AG04450 (cell line): ENCODE results near the gene SEMA4D. TPM values are rescaled to one million over a fixed set of nuclear protein-coding genes. Genes with fewer than 3 reads are reported as not detected.

Experiments
- CTCF ChIA-PET: fragments of 300-600, 350-600 bp; formaldehyde crosslinking; extraction: SDS; loops from one replicate; lab custom pipeline; 2022; ENCODE audit warnings: antibody characterized with exemption, inconsistent platforms; lab: Charles Lee
- POLR2A ChIA-PET: fragments of 350-600 bp; formaldehyde crosslinking; extraction: SDS; loops from one replicate; lab custom pipeline; 2021; ENCODE audit warnings: antibody characterized with exemption, inconsistent platforms; lab: Yijun Ruan, JAX
- DNase-seq: peaks from one replicate; pipeline ENCODE4 v3.0.0-alpha.2; 2011; ENCODE audit warnings: low read depth, low spot score
- H3K27ac ChIP-seq: one replicate; pipeline ENCODE4 v1.5.1; 2012; ENCODE audit warnings: low read depth, low read length, control low read depth
- H3K27me3 ChIP-seq: one replicate; pipeline ENCODE4 v1.6.0; 2012; ENCODE audit warnings: low read length; ENCODE audit not compliant: control insufficient read depth, insufficient read depth
- H3K4me3 ChIP-seq: 2 replicates; pipeline ENCODE4 v1.5.1; 2011; ENCODE audit warnings: mild to moderate bottlenecking, low read depth, low read length, control low read depth
- H3K9me3 ChIP-seq: 2 replicates; pipeline ENCODE4 v1.5.1; 2012; ENCODE audit warnings: low read length; ENCODE audit not compliant: control insufficient read depth, insufficient read depth
- CTCF ChIP-seq: IDR thresholded peaks from 2 replicates; pipeline ENCODE4 v1.5.1; 2011; ENCODE audit warnings: low read depth, low read length, control low read depth, inconsistent platforms
- polyA plus RNA-seq: library from polyadenylated mRNA; depleted of rRNA; stranded (reverse); fragments of >200 nt; gene quantifications from 2 replicates; pipeline ENCODE4 v1.2.3, GENCODE V29; 2011

Gene SEMA4D
- polyA plus RNA-seq, 1 experiment, result 2.8 TPM

GRCh38 chr9:89529243-89530035, 31.5 kb upstream of the SEMA4D start:
- Histone ChIP-seq H3K27me3 (peaks cover 4% of the 10 kb centered on the region), H3K4me3 (no peak overlapping the region), H3K27ac (no peak overlapping the region), H3K9me3 (no peaks in the 10 kb centered on the region; the same call in 1 of the 2 replicates)
- no peak for TF ChIP-seq CTCF
- POLR2A ChIA-PET, result no interaction called here
- CTCF ChIA-PET, result interaction anchor here (3.2 kb wide), 1 partner anchor 20 kb away, joined by 20 read pairs; no protein-coding TSS in a partner anchor
- no peak for DNase-seq

GRCh38 chr9:89528540-89528939, 30.6 kb upstream of the SEMA4D start:
- TF ChIP-seq CTCF, result no peak
- Histone ChIP-seq H3K9me3 (no peaks in the 10 kb centered on the region; the same call in 1 of the 2 replicates), H3K27me3 (peaks cover 4% of the 10 kb centered on the region), H3K4me3 (no peak overlapping the region), H3K27ac (no peak overlapping the region)
- CTCF ChIA-PET, result interaction anchor here (1.4 kb wide), 1 partner anchor 20 kb away, joined by 8 read pairs; no protein-coding TSS in a partner anchor
- DNase-seq, result no peak
- POLR2A ChIA-PET, result no interaction called here

- Histone ChIP-seq H3K27ac (no peak overlapping the region), H3K27me3 (peaks cover 4% of the 10 kb centered on the region), H3K9me3 (no peaks in the 10 kb centered on the region; the same call in 1 of the 2 replicates), H3K4me3 (no peak overlapping the region)
- ChIA-PET CTCF (interaction anchor here (1.4 kb wide), 1 partner anchor 21 kb away, joined by 8 read pairs; no protein-coding TSS in a partner anchor), POLR2A (no interaction called here)
- no peak for DNase-seq
- TF ChIP-seq CTCF, result no peak
Measured at GRCh38 chr9:89528131-89528530, 30.2 kb upstream of the SEMA4D start.

GRCh38 chr9:89527084-89527483, 29.2 kb upstream of the SEMA4D start:
- no peak overlapping the region for H3K27ac ChIP-seq
- no peak overlapping the region for H3K4me3 ChIP-seq
- ChIA-PET CTCF (no interaction called here), POLR2A (no interaction called here)
- no peak for DNase-seq
- TF ChIP-seq CTCF, result no peak
- no peaks in the 10 kb centered on the region; the same call in 1 of the 2 replicates for H3K9me3 ChIP-seq
- H3K27me3 ChIP-seq, result peaks cover 4% of the 10 kb centered on the region

- H3K27ac ChIP-seq, result no peak overlapping the region
- no peak overlapping the region for H3K4me3 ChIP-seq
- POLR2A ChIA-PET, result no interaction called here
- H3K9me3 ChIP-seq, result no peaks in the 10 kb centered on the region; the same call in 1 of the 2 replicates
- peaks cover 4% of the 10 kb centered on the region for H3K27me3 ChIP-seq
- DNase-seq, result no peak
- TF ChIP-seq CTCF, result no peak
- CTCF ChIA-PET, result no interaction called here
Measured at GRCh38 chr9:89526667-89527066, 28.8 kb upstream of the SEMA4D start.
